HG02885 (cell line): ENCODE data around the gene DNAJC5.
"Not testable (repeated sequence)": the region's sequence is repeated elsewhere in the genome, so short reads cannot be mapped to it uniquely, and the experiment has no call there.

Source experiments
- ATAC-seq: cut with Tn5 transposase; IDR thresholded peaks from one replicate; pipeline ENCODE4 v1.9.1; 2021; ENCODE audit warnings: mild to moderate bottlenecking; ENCODE audit not compliant: unreplicated experiment, poor library complexity

Gene DNAJC5

GRCh38 chr20:63963784-63964301 is 68.9 kb downstream of the DNAJC5 start:
- ATAC-seq = no peak

- no peak for ATAC-seq
Observed at GRCh38 chr20:63964412-63964811, 69.5 kb downstream of the DNAJC5 start.

- no peak for ATAC-seq
Observed at GRCh38 chr20:63966172-63966943, 71.4 kb downstream of the DNAJC5 start.

- ATAC-seq = no peak
Observed at GRCh38 chr20:63966944-63967322, 72.0 kb downstream of the DNAJC5 start.

- ATAC-seq = no peak
Observed at GRCh38 chr20:63967330-63968135, 72.6 kb downstream of the DNAJC5 start.

- no peak for ATAC-seq
Observed at GRCh38 chr20:63968136-63968927, 73.4 kb downstream of the DNAJC5 start.

- no peak for ATAC-seq
Observed at GRCh38 chr20:63968928-63969760, 74.2 kb downstream of the DNAJC5 start.

GRCh38 chr20:63969838-63970713 is 75.2 kb downstream of the DNAJC5 start, which contains the start of gene ZNF512B:
Gene ZNF512B, minus strand, starts transcription at chr20:63969930. Its CDS starts 1,980 bp downstream, at chr20:63967950.
- ATAC-seq = no peak

GRCh38 chr20:63970714-63971431 is 75.9 kb downstream of the DNAJC5 start:
- no peak for ATAC-seq

- not testable (repeated sequence) for ATAC-seq
Observed at GRCh38 chr20:63971960-63972311, 77.0 kb downstream of the DNAJC5 start.

- ATAC-seq = no peak
Observed at GRCh38 chr20:63972312-63973159, 77.6 kb downstream of the DNAJC5 start.

- no peak for ATAC-seq
Observed at GRCh38 chr20:63973160-63973479, 78.2 kb downstream of the DNAJC5 start.

- peak; percentile 49 for ATAC-seq
Observed at GRCh38 chr20:63973636-63974401, 78.9 kb downstream of the DNAJC5 start.

GRCh38 chr20:63974402-63975200 is 79.7 kb downstream of the DNAJC5 start:
- ATAC-seq = no peak

- ATAC-seq = not testable (repeated sequence)
Observed at GRCh38 chr20:63976511-63976910, 81.6 kb downstream of the DNAJC5 start.
